G401.6 (cell line): ENCODE measurements around the gene PTPN7.
"Not testable (repeated sequence)": the region's sequence is repeated elsewhere in the genome, so short reads cannot be mapped to it uniquely, and the experiment has no call there.

Experiments
- FAIRE-seq: peaks from 2 replicates; lab custom pipeline; 2012; peaks lifted over from hg19 to GRCh38; lab: Jason Lieb, UNC

PTPN7 gene

DNA sequence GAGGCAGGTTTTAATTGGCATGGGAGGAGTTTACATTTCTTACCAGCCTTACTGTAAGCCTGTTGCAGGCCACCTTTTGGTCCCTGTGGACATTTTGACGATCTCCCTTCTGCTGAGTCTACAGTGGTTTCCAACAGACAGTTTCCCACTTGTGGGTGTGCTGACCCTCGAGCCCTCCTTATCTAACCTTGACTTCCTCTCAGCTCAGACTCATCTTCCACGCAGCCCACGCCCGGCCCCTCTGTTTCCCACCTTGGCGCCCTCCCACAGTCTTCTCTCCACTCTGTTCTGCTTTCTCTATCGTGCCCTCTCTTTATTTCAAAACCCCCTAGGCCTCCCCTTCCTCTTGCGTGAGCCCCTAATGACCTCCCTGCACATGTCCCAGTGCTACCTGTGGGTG is 9.8 kb downstream of the PTPN7 start:
- FAIRE-seq = no peak

DNA sequence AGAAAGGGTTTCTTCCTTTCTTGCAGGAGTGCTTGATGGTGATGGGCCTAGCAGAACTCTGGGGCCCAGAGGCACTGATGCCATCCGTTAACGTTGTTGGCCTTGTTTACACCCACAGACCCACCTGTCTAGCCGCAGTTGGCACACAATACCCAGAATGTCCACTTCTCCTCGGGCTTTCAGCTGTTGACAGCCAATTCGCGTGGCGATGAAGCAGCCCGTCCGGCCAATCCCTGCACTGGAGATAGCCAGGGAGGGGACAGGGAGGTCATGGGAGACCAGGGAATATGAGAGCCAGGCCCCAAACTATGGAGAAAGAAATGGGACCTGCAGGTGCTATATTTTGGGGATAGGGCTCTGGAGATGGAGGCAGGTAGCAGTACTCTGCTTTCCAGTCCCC is 10.2 kb downstream of the PTPN7 start:
- FAIRE-seq = no peak

DNA sequence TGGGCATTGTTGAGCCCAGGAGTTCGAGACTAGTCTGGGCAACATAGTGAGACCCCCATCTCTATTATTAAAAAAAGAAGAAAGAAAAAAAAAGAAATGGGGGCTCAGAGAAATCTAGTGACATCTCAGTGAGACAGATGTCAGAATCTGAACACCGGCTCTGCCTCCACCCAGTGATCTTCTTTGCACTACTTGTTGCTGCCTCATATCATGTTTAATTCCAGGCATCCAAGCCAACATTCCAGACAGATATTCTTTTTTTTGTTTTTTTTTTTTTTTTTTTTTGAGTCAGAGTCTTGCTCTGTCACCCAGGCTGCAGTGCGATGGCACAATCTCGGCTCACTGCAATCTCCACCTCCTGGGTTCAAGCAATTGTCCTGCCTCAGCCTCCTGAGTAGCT is 10.8 kb downstream of the PTPN7 start:
- FAIRE-seq = no peak

DNA sequence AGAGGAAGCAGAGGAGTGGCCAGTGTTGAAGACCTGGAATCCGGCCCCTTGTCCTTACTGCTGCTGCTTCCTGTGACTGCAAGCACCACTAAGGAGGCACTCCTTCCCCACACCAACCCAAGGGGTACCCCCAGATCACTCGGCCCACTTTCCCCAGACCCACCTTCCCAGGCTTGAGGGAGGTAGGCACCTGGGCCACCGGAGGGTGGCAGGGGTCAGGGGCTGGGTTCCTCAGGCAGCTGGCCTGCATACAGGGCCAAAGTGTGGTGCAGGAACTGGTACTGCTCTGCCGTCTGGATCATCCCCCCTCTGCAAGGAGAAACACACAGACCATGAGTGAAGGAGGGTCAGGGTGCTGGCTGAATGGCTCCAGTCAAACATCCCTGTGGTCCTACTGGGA is 12.0 kb downstream of the PTPN7 start:
- FAIRE-seq = no peak

DNA sequence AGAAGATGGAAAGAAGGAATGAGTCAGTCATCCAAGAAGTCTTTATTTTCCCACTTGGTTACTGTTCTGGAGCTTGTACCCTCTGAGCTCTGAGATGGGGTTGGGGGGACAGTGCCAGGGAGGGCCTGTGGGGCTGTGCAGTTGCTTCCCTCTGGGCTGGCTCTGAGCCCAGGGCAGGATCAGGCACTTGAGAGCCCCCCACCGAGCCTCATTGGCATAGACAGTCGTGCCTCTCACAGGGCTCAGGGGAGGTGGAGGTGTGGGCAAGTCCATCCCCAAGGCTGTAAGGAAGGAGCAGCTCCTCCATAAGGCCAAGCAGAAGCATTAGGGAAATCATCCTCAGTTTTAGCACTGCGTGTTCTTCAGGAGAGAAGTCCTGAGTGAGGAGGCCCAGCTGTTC is 13.4 kb downstream of the PTPN7 start:
- FAIRE-seq = no peak

DNA sequence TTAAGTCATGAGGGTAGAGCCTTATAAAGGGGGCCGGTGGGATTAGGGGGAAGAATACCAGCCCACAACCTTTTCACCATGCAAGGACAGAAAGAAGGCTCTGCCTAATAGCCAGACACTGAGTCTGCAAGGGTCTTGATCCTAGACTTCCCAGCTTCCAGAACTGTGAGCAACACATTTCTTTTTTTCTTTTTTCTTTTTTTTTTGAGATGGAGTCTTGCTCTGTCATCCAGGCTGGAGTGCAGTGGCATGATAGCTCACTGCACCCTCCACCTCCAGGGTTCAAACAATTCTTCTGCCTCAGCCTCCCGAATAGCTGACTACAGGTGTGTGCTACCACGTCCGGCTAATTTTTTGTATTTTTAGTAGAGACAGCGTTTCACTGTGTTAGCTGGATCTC is 14.1 kb downstream of the PTPN7 start:
- FAIRE-seq = no peak

DNA sequence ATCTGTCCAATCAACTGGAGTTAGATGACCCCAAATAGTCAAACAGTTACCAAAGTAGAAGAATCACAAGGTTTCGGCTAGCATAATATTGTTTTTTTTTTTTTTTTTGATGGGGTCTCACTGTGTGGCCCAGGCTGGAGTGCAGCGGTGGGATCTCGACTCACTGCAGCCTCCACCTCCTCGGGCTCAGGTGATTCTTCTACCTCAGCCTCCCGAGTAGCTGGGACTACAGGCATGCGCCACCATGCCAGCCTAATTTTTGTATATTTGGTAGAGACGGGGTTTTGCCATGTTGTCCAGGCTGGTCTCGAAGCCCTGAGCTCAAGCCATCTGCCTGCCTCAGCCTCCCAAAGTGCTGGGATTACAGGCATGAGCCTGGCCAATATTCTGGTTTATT is 14.7 kb downstream of the PTPN7 start:
- FAIRE-seq = not testable (repeated sequence)

DNA sequence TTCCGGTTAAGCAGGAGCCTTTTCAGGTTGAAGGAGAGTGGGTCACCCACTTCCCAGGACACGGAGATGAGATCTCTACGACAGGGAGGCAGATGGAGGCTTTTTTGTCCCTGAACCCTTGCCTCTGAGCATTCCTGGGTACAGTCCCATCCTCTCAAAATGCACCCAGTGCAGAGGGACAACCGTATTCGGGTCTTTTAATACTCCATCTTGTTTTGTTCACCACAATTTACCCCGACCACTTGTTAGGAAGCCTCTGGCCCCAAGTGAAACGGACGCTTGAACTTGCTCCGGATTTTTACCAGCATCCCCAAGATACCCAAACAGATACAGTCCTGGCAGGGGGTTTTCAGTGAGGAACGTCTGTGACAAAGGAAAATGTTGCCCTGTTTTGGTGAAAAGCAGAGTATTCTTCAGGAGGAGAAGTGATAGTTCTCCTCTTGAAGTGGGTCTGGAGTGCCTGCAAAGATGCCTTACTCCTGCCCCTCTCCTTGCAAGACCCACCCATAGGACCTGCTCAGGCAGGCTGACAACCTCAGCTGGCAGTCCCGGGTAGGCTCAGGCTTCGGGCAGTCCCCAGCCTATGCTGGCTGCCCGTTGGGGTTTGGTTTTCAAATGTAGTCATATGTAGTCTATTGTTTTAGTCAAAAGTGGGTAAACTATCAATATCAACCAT is 15.2 kb downstream of the PTPN7 start:
- FAIRE-seq = no peak

DNA sequence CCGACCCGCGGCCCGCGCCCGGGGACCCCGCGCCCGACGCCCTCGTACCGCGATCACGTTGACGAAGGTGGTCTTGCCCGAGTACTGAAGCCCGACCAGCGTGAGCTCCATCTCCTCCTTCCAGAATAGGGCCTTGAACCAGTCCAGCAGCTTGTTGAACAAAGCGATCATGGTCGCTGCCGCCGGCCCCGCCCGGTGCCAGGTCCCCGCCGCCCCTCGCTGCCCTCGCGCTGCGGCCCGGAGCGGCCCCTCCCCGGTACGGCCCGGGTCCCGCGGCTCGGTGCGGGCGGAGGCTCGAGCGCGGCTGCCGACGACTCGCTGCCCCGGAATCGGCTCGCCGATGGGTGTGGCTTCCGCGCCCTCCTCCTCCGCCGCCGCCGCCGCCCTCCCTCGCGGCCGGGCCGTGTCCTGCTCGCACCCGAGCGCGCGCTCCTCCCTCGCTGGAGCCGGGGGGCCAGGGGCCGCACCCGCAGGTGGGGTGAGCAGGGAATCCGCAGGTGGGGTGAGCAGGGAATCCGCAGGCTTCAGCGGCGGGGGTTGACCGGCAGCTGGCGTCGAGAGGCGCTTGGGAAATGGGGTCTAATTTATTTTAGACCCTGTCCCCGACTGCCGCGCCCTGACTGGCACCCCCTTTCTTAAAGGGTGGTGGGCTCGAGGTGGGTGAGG is 15.9 kb downstream of the PTPN7 start, which contains the start of gene ARL8A:
Gene ARL8A (minus strand): TSS at position 336 of the 666 bp plus-strand sequence. CDS start 165 bp downstream, at position 171.
- FAIRE-seq = no peak

DNA sequence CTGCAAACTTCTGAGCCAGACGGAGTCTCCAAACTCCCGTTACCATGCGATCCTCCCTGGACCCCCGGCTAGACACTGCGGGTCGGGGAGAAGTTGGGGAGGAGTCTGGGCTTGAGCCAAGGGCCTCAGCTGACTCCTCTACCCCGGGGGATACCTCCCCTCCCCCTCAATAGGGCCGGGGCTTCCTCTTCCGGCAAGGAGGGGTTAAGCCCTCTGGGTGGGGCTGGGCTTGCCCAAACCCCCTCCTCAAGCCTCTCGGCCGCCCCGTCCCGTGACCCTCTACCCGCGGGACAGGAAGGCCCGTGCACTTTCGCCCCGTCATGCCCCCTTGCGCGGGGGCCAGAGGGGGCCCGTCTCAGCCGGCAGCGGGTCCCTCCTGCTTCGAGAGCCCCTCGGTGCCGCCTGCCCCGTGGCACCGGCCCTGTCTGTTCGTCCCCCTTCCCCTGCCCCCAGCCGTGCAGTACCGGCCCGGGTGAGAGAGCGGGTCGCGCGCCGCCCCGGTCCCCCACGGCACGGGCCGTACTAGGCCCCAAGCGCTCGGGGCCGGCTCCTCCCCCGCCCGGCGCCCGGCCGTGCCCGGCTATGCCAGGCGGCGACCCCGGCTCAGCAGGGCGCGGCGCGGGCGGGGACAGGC is 16.5 kb downstream of the PTPN7 start:
- FAIRE-seq = no peak

DNA sequence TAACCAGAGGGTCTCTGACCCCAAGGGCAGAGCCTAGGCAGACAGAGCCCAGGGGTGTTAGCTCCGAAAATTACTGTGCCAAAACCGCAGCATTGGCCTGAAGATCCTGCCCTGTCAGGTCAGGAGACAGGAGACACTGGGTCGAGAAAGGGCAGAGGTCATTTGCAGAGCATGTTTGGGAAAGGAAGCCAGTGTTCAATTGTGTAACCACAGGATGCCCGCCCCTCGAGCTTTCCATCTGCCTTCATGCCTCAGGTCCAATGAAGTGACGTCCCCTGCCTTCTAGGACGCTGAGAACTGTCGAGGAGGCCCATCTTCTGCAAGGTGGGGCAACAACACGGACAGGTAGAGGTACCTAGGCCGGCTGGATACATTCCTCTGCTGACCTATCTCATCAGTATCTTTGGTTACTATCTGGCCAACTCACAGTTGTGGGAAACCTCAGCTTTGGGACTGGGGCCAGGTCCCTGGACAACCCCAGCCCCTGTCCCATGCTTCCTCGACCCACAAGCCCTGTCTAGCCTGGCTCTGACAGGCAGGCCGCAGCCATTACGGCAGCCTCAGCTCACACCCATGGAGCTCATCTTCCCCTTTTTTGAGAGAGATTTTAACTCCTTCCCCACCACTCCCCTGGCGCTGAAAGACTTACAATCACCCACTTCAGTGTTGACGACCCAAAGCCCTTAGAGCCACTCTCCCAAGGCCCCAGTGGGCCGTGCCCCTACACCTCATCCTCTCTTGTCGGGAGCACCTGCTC is 17.2 kb downstream of the PTPN7 start:
- no peak for FAIRE-seq

DNA sequence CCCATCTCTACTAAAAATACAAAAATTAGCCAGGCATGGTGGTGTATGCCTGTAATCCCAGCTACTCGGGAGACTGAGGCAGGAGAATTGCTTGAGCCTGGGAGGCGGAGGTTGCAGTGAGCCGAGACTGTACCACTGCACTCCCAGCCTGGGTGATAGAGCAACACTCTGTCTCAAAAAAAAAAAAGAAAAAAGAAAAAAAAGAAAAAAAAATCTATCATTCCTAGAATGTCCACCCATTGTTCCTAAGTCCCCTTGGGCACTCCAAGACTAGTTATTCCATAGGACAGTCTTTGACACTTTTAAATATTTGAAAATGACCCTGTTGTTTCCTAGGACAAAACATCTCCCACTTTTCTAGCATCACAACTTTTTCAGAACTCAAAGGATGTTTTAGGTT is 18.9 kb downstream of the PTPN7 start:
- FAIRE-seq = not testable (repeated sequence)

DNA sequence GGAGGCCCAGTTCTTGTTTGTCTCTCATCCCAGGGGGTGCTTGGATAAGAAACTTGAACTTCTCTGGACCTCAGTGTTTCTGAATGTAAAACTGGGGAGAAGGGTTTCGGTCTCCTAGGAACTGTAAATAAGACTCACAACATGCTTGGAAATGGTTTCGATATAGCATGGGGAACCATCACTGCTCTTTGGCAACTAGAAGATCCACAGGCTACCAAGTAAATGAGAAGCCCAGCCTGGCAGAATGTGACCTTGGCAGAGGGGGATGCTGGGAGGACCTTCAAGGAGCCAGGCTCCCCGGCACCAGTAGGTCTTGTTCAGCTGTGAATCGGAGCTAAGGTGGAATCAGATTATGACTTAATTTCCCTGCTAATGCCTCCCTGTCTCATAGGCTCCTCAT is 19.6 kb downstream of the PTPN7 start:
- FAIRE-seq = no peak

DNA sequence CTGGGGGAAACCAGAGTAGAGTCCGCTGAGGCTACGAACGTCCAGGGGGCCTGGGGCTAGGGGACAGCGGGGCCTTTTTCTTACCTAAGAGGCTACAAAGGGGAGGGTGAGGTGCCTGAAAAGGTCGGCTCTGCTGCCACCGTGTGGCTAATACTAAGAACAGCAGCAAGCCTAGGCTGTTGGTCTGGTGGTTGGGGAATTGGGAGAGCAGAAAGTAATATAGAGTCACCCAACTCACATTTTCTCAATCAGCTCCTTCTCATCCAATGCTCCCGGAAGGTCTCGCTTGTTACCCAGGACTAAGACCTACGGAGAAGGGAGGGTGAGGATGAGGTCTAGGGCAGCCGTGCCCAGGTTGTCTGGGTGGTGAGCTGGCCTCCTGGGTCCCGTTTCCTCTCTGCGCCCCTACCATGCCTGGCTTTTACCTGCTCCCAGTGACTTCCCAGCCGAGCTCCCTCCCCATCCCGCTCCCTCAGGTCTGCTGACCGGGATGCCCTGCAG is 25.1 kb downstream of the PTPN7 start:
- peak; percentile 90 for FAIRE-seq

DNA sequence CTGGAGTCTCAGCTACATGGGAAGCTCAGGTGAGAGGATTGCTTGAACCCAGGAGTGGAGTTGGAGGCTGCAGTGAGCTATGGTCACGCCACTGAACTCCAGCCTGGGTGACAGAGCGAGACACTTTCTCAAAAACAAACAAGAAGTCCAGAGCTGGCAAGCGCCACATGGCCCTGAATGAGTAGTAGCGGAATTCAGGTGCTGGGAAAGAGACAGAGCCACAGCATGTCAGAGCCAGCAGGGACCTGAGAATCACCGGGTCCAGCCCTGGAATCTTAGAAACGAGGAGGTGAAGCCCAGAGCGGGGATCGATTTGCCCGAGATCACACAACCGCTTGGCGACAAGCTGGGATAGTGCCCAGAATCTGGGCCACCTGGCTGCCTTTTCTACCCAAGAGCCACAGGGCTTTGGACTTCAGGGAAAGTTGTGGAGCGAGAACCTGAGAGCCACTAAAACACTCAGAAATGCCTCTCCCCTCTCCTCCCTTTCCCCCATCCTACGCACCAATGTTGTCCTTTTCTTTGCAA is 25.7 kb downstream of the PTPN7 start:
- FAIRE-seq = no peak

DNA sequence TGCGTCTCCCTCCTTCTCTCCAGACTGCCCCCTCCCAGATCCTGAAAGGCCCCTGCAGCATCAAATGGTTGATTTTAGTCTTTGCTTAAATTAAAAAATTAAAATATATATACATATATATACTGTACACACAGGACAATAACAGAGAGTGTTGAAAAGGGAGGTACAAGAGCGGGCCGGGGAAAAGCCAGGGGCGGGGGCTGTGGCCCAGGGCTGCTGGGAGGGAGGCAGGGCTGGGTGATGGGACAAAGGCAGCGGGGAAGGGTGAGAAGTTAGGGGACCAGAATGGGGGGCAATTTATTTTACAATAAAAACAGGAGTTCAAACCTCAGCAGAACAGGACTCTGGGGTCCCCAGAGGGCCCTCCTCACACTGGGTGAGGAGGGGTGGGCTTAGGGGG is 26.4 kb downstream of the PTPN7 start:
- no peak for FAIRE-seq

DNA sequence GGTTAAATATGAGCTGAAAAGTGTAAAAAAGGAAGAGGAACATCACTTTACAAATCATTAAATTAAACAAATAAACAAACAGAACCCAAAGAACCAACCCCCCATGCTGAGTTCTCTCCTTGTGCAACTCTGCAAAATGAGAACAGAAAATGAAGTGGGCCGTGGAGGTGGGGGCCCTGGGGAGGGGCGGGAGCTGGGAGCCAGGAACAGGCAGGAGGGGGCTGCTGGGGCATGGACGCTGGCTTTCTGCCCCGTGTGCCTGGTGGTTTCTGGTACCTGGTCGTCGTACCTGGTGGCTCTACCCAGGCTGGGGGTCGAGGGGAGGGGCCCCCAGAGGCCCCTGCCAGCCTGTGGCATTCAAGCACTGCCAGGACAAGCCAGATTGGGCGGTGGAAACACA is 26.9 kb downstream of the PTPN7 start:
- no peak for FAIRE-seq

DNA sequence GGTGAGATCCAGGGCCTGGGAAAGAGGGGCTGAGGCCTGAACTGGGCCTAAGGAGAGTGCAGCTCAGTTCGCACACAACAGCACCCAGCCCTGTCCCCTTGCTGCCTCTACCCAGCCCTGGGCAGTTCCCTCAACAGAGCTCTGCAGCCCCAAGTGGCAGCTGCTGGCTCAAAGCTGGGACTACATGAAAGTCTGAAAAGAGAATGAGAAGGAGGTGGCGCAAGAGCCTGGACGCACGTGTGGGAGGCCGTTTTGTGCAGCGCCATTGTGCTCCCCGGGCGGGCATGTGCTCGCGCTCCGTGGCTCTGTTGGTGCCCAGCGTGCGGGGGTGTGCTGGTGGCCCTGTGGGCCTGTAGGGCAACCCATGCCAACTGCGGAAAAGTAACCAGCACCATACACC is 27.4 kb downstream of the PTPN7 start:
- no peak for FAIRE-seq

DNA sequence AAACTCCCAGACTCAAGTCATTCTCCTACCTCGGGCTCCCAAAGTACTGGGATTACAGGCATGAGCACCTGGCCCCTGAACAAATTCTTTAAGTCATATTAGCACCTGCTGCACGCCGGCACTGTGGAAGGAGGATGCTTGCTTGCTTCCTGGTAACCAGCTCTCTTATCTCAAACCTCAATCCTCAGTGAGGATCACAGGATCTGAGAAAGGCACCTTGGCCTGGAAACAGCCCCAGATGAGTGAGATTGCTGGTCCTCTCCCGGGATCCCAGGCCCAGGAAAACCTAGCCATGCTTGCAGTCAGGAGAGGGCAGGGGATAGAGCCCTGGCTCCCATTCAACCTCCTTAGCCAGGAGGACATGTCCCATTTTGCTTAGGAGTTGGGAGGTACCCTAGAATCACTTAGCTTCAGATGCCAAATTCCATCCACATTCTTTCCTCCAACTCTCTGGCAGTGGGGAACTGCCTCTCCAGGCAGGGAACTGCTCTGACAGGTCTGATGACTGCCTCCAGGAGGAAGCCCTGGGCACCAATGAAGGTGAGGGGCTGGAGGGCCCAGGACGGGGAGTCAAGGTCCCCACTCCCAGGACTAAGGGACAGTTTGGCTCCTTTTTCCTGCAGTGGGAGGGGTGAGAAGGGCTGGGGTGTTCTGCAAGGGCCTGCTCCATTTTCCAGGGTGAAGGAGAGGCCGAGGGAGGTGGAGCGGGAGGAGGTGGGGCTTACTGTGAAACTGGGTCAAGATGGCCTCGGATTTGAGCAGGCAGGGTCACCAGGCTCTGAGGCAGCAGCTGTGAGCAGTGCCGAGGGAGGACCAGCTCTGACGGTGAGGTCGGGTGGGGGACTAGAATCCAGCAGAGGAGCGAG is 28.2 kb downstream of the PTPN7 start:
- no peak for FAIRE-seq

DNA sequence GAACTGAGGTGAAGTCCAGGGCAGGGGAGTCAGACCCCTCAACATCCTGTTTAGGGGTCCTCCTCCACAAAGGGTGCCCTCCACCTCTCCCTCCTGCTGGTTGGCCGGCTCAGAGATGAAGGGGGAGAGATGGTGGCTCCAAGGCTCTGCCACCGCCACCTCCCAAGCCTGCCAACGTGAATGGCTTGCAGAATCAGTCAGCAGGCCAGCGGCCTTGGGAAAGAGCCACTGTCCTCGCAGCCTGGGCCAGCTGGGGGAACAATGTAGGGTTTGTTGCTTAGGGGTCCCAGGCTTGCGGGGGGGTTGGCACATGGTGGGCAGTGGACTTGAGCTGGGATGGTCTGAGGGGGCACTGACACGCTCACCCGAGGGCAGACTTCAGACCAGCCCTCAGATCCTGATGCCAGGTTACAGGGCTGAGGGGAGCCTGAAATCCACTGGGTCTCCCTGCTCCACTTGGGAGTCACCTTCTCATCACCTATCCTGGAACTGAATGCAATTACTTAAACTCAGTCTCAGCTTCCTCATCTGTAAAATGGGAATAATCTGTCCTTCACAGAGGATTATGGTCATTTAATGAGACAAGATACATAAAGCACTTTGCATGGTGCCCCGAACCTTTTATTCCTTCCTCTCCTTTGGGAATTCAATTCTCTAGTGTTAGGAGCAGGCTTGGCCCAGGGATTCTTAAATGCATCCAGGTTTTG is 29.4 kb downstream of the PTPN7 start:
- no peak for FAIRE-seq

DNA sequence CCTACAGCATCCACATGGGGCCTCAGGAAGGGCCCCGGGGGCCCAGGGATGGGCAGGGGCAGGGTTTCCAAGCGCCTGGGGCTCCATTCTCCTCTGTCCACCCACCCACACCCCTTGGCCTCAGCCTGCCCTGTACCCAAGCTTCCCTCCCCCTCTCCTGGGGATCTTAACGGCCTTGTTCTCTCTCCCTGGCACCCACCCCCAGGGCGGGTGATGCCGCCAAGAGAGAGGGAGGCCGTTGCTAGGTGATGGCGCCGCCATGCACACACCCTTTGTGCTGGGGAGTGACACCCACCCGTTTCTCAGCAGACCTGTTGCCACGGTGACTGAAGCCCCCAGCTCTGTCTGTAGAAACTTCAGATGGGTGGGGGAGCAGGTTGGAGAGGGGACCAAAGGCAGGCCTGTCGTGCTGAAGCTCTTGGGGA is 30.1 kb downstream of the PTPN7 start:
- no peak for FAIRE-seq
